ENCODE measurements around the gene ANAPC15.
"Not testable (repeated sequence)": the region's sequence is repeated elsewhere in the genome, so short reads cannot be mapped to it uniquely, and the experiment has no call there.

The ANAPC15 gene

GRCh38 chr11:72112143-72112977 lies at the start of gene ANAPC15:
Gene ANAPC15, minus strand, starts transcription at chr11:72112695. Its CDS starts 1,419 bp downstream, at chr11:72111276.
- DNase-seq: peak; percentile 98

- DNase-seq: no peak
Measured at GRCh38 chr11:72160319-72160718, 47.8 kb upstream of the ANAPC15 start.

DNA sequence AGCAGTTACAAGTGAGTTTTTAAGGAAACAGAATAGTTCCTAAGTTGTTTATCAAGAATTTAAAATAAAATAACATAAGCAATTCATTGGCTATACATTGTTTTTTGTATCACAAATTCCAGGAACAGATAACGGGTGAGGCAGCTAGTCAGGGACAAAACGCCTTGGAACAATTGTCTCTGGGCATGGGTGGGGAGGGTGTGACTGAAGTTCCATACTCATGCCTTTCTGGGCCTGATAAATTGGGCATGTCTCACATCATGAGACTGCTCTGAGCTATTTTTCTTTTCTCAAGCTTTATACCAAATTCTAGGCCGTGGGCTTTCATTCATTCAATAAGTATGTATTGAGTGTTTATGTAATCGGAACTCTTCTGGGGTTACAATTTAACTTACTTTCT lies 44.6 kb upstream of the ANAPC15 start:
- DNase-seq: no peak

GRCh38 chr11:72155751-72156150 lies 43.3 kb upstream of the ANAPC15 start:
- no peak for DNase-seq

GRCh38 chr11:72154816-72155215 lies 42.3 kb upstream of the ANAPC15 start:
- DNase-seq: no peak

DNA sequence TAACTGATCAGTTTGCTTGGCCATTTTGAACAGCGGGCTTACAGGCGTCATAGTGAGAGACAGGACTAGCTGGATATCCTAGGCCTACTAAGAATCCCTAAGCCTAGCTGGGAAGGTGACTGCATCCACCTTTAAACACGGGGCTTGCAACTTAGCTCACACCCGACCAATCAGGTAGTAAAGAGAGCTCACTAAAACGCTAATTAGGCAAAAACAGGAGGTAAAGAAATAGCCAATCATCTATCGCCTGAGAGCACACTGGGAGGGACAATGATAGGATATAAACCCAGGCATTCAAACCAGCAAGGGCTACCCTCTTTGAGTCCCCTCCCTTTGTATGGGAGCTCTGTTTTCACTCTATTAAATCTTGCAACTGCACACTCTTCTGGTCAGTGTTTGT lies 41.4 kb upstream of the ANAPC15 start:
- not testable (repeated sequence) for DNase-seq

DNA sequence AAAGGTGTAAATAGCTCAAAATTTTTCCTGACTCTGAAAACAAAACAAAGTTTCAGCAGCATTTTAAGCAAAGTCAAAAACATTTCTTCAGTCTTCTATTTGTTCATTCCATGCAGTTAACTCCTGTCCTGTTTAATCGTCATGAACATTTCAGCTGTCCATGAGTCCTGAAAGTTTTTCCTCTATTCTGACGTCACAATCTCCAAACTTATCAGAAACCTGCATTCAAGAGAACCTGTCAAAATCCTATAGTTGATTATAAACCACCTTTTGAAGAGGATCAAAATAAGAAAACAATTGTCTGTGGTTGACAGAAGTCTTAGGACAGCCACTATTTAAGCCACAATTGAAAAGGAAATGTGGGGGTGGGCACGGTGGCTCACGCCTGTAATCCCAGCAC lies 38.4 kb upstream of the ANAPC15 start:
- DNase-seq: no peak

DNA sequence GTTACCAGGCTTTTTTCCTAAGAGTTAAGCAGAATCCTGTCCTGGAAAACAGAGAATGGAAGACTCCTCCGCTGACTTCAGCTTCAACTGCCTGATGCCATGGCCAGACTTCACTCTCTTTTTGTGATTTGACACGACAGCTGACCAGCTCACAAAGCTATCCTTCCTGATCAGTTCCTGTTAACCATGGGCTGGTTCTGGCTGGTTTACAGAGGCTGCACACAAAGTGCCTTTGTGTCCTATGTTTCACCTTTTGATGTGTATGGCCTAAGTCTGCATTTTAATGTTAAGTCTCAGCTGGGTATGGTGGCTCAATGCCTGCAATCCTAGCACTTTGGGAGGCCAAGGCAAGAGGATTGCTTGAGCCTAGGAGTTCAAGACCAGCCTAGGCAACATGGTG lies 34.1 kb upstream of the ANAPC15 start:
- DNase-seq: no peak

DNA sequence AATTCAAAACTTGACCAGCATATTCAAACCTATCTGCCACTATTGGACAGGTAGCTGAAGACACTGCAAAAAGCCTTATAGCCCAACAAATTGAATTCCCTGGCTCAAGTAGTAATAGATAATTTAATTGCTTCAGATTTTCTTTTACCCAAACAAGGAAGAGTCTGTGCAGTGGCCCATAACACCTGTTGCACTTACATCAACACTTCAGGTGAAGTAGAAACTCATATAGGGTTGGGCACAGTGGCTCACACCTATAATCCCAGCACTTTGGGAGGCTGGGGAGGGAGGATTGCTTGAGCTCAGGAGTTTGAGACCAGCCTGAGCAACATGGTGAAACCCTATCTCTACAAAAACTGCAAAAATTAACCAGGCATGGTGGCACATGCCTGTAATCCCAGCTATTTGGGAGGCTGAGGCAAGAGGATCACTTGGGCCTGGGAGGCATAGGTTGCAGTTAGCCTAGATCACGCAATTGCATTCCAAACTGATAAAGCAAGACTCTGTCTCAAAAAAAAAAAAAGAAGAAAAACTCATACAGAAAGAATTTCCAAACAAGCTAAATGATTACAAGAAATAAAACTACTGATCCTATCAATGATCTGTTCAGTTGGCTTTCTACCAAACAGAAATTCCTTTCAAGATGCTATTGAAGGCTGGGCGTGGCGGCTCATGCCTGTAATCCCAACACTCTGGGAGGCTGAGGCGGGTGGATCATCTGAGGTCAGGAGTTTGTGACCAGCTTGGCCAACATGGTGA lies 32.5 kb upstream of the ANAPC15 start:
- no peak for DNase-seq

GRCh38 chr11:72142543-72142942 lies 30.0 kb upstream of the ANAPC15 start:
- DNase-seq: not testable (repeated sequence)

- not testable (repeated sequence) for DNase-seq
Measured at GRCh38 chr11:72142086-72142485, 29.6 kb upstream of the ANAPC15 start.

DNA sequence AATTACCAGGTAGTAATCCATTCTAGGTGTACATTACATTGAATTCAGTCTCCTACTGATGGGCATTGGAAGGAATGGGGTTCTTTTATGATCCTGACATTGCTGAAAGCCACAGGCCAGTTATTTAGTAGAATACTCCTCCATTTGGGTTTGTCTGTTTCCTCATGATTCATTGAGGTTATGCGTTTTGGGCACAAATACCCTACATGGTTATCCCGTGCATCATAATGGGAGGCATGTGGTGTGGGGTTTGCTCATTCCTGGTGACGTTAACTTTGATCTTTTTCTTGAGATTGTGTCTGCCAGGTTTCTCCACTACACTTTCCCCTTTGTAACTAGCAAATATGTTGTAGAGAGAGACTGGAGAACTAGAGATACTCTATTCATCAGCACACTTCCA lies 28.6 kb upstream of the ANAPC15 start:
- no peak for DNase-seq

DNA sequence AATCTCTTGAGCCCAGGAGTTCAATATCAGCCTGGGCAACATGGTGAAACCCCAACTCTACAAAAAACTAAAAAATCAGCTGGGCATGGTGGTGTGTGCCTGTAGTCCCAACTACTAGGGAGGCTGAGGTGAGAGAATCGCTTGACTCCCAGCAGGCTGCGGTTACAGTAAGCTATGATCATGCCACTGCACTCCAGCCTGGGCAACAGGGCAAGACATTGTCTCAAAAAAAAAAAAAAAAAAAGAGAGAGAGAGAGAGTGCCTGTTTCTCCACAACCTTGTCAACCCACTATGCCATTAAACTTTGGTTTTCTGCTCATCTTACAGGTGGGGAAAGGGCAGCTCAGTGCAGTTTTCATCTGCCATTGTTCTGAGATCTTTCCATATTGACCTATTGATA lies 28.2 kb upstream of the ANAPC15 start:
- no peak for DNase-seq

DNA sequence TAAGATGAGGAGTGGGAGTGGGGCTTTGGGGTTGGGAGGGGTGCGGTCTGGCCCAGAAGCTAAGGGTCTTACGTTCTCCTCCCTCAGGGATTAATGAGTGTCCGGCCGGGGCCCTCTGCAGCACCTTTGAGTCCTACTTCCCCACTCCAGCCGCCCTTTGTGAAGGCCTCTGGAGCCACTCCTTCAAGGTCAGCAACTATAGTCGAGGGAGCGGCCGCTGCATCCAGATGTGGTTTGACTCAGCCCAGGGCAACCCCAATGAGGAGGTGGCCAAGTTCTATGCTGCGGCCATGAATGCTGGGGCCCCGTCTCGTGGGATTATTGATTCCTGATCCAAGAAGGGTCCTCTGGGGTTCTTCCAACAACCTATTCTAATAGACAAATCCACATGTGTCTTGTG lies 27.0 kb upstream of the ANAPC15 start:
- DNase-seq: no peak

DNA sequence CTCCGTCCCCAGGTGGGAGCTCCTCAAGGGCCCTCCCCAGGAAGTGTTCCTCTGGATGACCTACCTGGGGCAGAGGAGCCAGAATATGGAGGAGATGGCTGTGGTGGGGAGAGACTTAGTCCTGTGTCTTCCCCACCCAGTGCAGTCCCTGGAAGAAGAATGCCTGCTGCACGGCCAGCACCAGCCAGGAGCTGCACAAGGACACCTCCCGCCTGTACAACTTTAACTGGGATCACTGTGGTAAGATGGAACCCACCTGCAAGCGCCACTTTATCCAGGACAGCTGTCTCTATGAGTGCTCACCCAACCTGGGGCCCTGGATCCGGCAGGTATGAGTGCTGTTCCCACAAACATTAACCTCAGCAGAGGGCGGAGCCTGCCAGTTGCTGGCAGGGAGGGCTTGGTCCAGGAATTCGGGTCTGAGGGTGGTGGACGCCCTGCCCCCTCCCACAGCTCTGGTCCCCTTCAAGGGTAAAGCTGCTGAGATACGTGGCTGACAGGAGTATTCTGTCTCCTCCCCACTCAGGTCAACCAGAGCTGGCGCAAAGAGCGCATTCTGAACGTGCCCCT lies 26.4 kb upstream of the ANAPC15 start:
- no peak for DNase-seq

GRCh38 chr11:72136684-72137262 lies 24.3 kb upstream of the ANAPC15 start:
- DNase-seq: no peak

DNA sequence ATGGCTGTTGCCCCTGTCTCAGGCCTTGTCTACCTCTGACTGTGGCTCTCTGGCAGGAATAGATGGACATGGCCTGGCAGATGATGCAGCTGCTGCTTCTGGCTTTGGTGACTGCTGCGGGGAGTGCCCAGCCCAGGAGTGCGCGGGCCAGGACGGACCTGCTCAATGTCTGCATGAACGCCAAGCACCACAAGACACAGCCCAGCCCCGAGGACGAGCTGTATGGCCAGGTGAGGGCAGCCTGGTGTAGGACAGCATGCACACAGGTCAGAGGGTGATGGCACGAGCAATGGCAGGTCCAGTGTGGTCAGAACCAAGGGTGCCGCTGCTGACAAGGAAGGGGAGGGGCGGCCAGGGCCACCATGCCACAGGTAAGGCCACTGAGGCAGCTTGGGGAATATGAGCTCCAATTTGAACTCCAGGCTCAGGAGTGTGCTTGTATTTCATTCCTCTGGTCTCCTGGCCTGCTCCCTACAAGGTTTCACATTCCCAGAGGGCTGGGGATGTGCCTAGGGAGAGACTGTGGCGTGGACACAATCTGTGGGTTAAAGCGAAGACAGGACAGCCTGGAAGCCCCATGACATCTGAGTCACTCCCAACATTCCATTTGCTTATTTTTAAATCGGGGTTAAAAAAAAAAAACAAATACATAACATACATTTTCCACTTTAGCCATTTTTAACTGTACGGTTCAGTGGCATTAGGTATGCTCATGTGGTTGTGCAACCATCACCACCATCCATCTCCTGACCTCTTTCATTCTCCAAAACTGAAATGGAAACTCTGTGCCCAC lies 23.6 kb upstream of the ANAPC15 start:
- DNase-seq: no peak

- DNase-seq: not testable (repeated sequence)
Measured at GRCh38 chr11:72135473-72135872, 23.0 kb upstream of the ANAPC15 start, which contains the start of gene FOLR3. Gene FOLR3, plus strand, starts transcription at chr11:72135725. Its CDS starts 228 bp downstream, at chr11:72135953.

- DNase-seq: no peak
Measured at GRCh38 chr11:72132646-72133045, 20.2 kb upstream of the ANAPC15 start.

DNA sequence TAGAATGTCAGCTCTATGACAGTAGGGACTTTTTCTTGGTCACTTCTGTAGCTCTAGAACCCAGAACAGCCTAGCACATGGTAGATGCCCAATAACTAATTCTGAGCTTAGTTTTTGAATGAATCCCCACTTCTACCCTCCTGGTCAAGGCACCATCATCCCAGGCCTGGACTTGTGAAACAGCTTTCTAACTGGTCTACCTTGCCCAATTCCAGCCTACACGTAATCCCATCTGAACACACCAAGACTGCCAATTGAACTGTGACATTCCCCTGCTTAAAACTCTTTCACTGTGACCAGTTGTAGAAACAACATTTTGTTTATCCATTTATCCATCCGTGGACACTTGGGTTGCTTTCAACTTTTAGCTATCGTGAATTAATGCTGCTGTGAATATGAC lies 16.9 kb upstream of the ANAPC15 start:
- no peak for DNase-seq

- DNase-seq: no peak
Measured at GRCh38 chr11:72127923-72128322, 15.4 kb upstream of the ANAPC15 start.

DNA sequence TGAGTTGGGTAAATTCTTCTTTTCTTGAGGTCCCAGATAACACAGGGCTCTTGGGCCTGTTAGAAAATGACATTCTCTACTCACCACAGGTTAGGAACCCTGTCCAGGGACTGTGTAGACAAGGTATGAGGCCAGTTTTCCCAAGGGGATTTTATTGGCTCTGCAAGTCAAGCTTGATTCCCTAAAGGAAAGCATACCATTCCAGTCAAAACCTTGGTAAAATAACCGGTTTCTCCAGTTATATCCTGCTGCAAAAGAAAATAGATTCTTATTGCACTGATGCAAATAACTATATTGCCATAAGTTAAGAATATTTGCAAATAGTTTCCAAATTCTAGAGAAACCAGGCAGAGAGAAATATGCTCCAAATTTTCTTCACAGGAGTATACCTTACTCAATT lies 13.5 kb upstream of the ANAPC15 start:
- DNase-seq: no peak

GRCh38 chr11:72124046-72124445 lies 11.6 kb upstream of the ANAPC15 start:
- DNase-seq: no peak
